ENCODE results near the gene ZNF582.
A peak's percentile ranks its signal among the peaks of the same experiment; 100 is the strongest.

Gene ZNF582

GRCh38 chr19:56333506-56333905 lies 59.8 kb downstream of the ZNF582 start:
- peak in 1 of 2 donors; percentile 45 for DNase-seq
- intact Hi-C loops (cut with DNase I; ENCODE audit: low total_unique reads), result no loop called here
- H3K9me3 ChIP-seq, result peaks cover 3 to 53% (median 22%) of the 10 kb centered on the region in 3 donors

More at GRCh38 chr19:56333506-56333905, 59.8 kb downstream of the ZNF582 start:
- Histone ChIP-seq H3K4me1 (no peaks in the 10 kb centered on the region), H3K36me3 (no peaks in the 10 kb centered on the region), H3K4me3 (no peak overlapping the region), H3K27me3 (no peaks in the 10 kb centered on the region), H3K27ac (no peak overlapping the region)
- TF ChIP-seq CTCF (IDR thresholded peaks at IDR 0.05), result no peak

All from tibial artery (tissue), 4 donors.